SK-N-MC (cell line): ENCODE measurements around the gene SAT1.

ENCODE experiments used
- EZH2 ChIP-seq: fragments of 200-600 bp; sonication (generic); IDR thresholded peaks from one replicate; pipeline ENCODE4 v1.6.1; 2017; ENCODE audit warnings: antibody characterized with exemption
- FOXP2 ChIP-seq: optimal IDR thresholded peaks from 2 replicates; pipeline ENCODE3; 2011; ENCODE audit warnings: mild to moderate bottlenecking, moderate library complexity; ENCODE audit not compliant: insufficient read depth; ENCODE audit errors: extremely low read length, control extremely low read depth

GRCh38 chrX:23828881-23829280, 45.9 kb downstream of the SAT1 start:
- TF ChIP-seq EZH2 (no peak), FOXP2 (no peak)
